ENCODE data around the gene CACNB4.

GRCh38 chr2:151793123-151793522, 305.7 kb downstream of the CACNB4 start:
- no peak for TF ChIP-seq POLR2AphosphoS5 (IDR thresholded peaks at IDR 0.05; ENCODE audit: low read depth, low read length)
- TF ChIP-seq TAF1 (IDR thresholded peaks at IDR 0.05; ENCODE audit: borderline replicate concordance, insufficient read depth, low read length): no peak
- TF ChIP-seq, protein P1, sequence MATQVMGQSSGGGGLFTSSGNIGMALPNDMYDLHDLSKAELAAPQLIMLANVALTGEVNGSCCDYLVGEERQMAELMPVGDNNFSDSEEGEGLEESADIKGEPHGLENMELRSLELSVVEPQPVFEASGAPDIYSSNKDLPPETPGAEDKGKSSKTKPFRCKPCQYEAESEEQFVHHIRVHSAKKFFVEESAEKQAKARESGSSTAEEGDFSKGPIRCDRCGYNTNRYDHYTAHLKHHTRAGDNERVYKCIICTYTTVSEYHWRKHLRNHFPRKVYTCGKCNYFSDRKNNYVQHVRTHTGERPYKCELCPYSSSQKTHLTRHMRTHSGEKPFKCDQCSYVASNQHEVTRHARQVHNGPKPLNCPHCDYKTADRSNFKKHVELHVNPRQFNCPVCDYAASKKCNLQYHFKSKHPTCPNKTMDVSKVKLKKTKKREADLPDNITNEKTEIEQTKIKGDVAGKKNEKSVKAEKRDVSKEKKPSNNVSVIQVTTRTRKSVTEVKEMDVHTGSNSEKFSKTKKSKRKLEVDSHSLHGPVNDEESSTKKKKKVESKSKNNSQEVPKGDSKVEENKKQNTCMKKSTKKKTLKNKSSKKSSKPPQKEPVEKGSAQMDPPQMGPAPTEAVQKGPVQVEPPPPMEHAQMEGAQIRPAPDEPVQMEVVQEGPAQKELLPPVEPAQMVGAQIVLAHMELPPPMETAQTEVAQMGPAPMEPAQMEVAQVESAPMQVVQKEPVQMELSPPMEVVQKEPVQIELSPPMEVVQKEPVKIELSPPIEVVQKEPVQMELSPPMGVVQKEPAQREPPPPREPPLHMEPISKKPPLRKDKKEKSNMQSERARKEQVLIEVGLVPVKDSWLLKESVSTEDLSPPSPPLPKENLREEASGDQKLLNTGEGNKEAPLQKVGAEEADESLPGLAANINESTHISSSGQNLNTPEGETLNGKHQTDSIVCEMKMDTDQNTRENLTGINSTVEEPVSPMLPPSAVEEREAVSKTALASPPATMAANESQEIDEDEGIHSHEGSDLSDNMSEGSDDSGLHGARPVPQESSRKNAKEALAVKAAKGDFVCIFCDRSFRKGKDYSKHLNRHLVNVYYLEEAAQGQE (IDR thresholded peaks at IDR 0.05; ENCODE audit: insufficient read depth in 1 of 2, low read depth in 2 of 2, low read length in 2 of 2): no peak

All from PFSK-1 (cell line).